GM10248 (cell line): Measurements from ENCODE around the gene COG8.

Experiments used
- CTCF ChIA-PET: fragments of 300-600 bp; sonication (Branson Sonifier 250); formaldehyde crosslinking; extraction: SDS; loops from one replicate; lab custom pipeline; 2021; ENCODE audit warnings: antibody characterized with exemption; lab: Yijun Ruan, JAX
- POLR2A ChIA-PET: fragments of 350-650 bp; sonication (Branson Sonifier 250); formaldehyde crosslinking; extraction: SDS; loops from one replicate; lab custom pipeline; 2020; ENCODE audit warnings: antibody characterized with exemption; lab: Yijun Ruan, JAX
- DNase-seq: peaks from one replicate; pipeline ENCODE4 v3.0.0; 2012; ENCODE audit errors: extremely low spot score
- TF ChIP-seq, protein P1 (sequence below): IDR thresholded peaks from 2 replicates; pipeline ENCODE4 v1.5.1; 2012; ENCODE audit warnings: mild to moderate bottlenecking, low read depth; ENCODE audit errors: extremely low read depth, missing control alignments, control extremely low read depth

Gene COG8

GRCh38 chr16:69319381-69319780 is 20.0 kb downstream of the COG8 start:
- POLR2A ChIA-PET = no interaction called here
- CTCF ChIA-PET = interaction anchor here (2.1 kb wide), 1 partner anchor 9 kb away, joined by 7 read pairs; no protein-coding TSS in a partner anchor
- no peak for DNase-seq
- TF ChIP-seq, protein P1, sequence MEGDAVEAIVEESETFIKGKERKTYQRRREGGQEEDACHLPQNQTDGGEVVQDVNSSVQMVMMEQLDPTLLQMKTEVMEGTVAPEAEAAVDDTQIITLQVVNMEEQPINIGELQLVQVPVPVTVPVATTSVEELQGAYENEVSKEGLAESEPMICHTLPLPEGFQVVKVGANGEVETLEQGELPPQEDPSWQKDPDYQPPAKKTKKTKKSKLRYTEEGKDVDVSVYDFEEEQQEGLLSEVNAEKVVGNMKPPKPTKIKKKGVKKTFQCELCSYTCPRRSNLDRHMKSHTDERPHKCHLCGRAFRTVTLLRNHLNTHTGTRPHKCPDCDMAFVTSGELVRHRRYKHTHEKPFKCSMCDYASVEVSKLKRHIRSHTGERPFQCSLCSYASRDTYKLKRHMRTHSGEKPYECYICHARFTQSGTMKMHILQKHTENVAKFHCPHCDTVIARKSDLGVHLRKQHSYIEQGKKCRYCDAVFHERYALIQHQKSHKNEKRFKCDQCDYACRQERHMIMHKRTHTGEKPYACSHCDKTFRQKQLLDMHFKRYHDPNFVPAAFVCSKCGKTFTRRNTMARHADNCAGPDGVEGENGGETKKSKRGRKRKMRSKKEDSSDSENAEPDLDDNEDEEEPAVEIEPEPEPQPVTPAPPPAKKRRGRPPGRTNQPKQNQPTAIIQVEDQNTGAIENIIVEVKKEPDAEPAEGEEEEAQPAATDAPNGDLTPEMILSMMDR = no peak

GRCh38 chr16:69318911-69319289 is 20.5 kb downstream of the COG8 start:
- POLR2A ChIA-PET = no interaction called here
- CTCF ChIA-PET = interaction anchor here (2.1 kb wide), 1 partner anchor 10 kb away, joined by 7 read pairs; no protein-coding TSS in a partner anchor
- DNase-seq = no peak
- TF ChIP-seq, protein P1 = no peak

- TF ChIP-seq, protein P1 = no peak
- CTCF ChIA-PET = interaction anchor here (2.1 kb wide), 1 partner anchor 10 kb away, joined by 7 read pairs; no protein-coding TSS in a partner anchor
- no peak for DNase-seq
- POLR2A ChIA-PET = no interaction called here
Observed at GRCh38 chr16:69318177-69318910, 21.0 kb downstream of the COG8 start.

DNA sequence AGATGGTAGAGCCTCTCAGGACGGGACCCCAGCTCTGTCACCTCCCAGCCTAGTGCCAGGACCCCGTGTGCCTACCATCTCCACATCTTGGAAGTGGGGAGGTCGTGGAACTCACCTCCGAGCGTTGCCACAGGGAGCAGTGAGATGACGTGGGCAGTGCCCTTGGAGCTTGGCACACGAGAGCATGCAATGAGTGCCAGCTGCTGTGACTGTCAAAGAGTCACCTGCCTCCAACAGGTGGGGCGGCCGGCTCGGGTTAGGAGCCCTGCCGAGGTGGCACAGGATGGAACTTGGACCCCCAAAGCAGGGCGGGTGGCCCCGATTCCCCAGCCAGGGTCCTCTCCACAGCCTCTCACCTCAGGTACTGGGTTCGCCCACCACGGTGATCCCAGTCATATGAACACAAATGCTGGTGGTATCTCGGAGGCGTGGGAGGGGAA is 22.7 kb downstream of the COG8 start:
- TF ChIP-seq, protein P1 = no peak
- ChIA-PET POLR2A (no interaction called here), CTCF (interaction anchor here (1.2 kb wide), 1 partner anchor 10 kb away, joined by 4 read pairs; no protein-coding TSS in a partner anchor)
- no peak for DNase-seq

DNA sequence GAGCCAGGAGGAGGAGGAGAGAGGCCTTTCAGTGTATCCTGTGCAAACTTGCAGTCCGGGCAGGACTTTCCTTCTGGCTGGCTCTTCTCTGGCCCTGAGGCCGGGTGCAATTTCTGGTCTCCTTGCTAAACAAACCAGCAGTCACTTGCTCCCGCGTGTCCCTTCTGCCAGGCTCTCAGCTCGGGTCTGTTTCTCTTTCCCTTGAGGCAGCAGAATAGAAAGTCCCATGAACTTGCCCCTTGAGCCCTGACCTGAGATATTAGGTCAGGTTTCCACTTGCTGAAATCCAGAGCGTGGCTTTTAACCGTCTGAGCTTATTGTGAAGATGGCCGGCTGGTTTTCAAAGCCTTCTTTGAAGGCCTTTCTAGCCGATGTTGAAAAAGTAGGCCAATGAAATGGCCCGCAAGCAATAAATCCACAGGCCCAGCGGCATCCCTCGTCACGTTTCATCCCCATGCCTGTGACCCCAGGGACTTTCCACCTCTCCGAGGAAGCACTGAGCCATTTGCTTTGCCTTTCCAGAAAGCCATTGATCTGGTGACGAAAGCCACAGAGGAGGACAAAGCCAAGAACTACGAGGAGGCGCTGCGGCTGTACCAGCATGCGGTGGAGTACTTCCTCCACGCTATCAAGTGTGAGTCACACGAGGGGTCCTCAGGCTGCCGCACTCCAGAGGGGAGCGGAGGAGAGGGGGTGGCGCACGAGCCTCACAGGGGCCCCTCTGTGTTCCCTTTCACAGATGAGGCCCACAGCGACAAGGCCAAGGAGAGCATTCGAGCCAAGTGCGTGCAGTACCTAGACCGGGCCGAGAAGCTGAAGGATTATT is 23.7 kb downstream of the COG8 start:
- DNase-seq = no peak
- ChIA-PET POLR2A (interaction anchor here (0.6 kb wide), 2 partner anchors 11 to 12 kb away, joined by 3 to 8 read pairs; no protein-coding TSS in a partner anchor), CTCF (interaction anchor here (1.2 to 1.8 kb wide), 3 partner anchors 11 to 13 kb away, joined by 4 to 9 read pairs (median 6); no protein-coding TSS in a partner anchor)
- TF ChIP-seq, protein P1 = no peak

DNA sequence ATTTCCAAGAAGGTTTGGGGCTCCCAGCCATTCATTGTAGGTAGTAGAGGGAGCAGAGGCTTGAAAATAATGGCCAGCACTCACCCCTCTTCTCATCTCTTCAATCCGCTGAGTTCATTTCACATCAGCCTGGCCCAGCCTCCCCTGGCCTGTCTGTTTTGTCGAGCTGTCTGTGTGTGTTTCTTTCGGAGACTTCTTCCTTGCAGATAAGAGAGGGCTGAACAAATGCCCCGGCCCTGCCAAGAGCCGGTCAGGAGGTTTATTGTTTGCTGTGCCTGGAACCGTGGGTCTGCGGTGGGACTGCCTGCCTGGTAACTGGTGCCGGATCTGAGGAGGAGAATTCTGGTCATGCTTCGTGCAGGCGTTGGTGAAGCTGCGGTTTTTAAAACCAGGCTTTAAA is 24.8 kb downstream of the COG8 start:
- TF ChIP-seq, protein P1 = no peak
- POLR2A ChIA-PET = no interaction called here
- CTCF ChIA-PET = interaction anchor here (1.5 to 1.8 kb wide), 2 partner anchors 12 to 14 kb away, joined by 6 to 9 read pairs; no protein-coding TSS in a partner anchor
- no peak for DNase-seq
